ENCODE data around the gene PER2. TPM values are rescaled to one million over a fixed set of nuclear protein-coding genes. Genes with fewer than 3 reads are reported as not detected.

The PER2 gene
- total RNA-seq, 2 experiments from 2014 or later, result 33.8 to 38.2 TPM

DNA sequence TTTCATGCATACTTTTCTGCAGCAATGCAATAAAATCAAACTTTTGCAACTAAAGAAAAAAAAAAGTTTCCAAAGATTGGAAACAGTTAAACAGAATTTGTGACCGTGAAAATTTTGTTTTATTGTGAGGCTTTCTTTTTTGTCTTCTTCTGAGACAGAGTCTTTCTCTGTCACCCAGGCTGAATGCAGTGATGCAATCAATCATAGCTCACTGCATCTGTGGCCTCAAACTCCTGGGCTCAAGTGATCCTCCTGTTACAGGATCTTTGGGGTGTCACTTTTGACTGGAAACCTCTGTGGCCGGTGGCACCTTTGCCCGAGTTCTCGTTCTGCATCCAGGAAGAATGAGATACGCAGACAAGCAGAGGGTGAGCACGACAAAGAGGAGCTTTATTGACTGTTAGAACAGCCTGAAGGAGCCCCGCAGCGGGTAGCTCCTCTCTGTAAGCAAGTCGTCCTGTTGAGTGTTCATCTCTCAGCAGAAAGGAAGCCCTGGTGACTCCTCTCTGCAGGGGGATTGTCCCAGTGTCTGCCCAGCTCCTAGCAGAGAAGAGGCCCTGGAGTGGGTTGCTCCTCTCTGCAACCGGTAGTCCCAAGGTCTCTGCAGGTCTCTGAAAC, 68.0 kb downstream of the PER2 start:
- no peak overlapping the region for H3K4me3 ChIP-seq (ENCODE audit: low read length)
- no peaks in the 10 kb centered on the region for H3K9me3 Mint-ChIP-seq
- no peak overlapping the region for H3K27ac Mint-ChIP-seq
- no peak for ATAC-seq (ENCODE audit: poor library complexity)
- no peaks in the 10 kb centered on the region for H3K36me3 ChIP-seq (ENCODE audit: insufficient read depth, low read length)
- POLR2A ChIA-PET, result interaction anchor here (2.1 kb wide), 1 partner anchor 19 kb away, joined by 4 read pairs; no protein-coding TSS in a partner anchor
- H3K27ac ChIP-seq (ENCODE audit: low read depth in 1 of 2, low read length in 2 of 2), result no peak overlapping the region
- CTCF ChIA-PET, result no interaction called here
- H3K4me1 ChIP-seq (ENCODE audit: insufficient read depth, low read length), result no peaks in the 10 kb centered on the region
- H3K4me3 Mint-ChIP-seq, result no peak overlapping the region
- H3K27me3 ChIP-seq (ENCODE audit: control insufficient read depth in 1 of 2, insufficient read depth in 2 of 2, low read length in 2 of 2), result peaks cover 4 to 8% of the 10 kb centered on the region in 2 experiments
- DNase-seq, result no peak
- no peaks in the 10 kb centered on the region for H3K9me3 ChIP-seq (ENCODE audit: control insufficient read depth in 1 of 2, insufficient read depth in 1 of 2, low read length in 2 of 2)
- H3K4me1 Mint-ChIP-seq (ENCODE audit: low read depth), result no peaks in the 10 kb centered on the region
- H3K27me3 Mint-ChIP-seq, result peaks cover 7% of the 10 kb centered on the region
- TF ChIP-seq, protein P1, sequence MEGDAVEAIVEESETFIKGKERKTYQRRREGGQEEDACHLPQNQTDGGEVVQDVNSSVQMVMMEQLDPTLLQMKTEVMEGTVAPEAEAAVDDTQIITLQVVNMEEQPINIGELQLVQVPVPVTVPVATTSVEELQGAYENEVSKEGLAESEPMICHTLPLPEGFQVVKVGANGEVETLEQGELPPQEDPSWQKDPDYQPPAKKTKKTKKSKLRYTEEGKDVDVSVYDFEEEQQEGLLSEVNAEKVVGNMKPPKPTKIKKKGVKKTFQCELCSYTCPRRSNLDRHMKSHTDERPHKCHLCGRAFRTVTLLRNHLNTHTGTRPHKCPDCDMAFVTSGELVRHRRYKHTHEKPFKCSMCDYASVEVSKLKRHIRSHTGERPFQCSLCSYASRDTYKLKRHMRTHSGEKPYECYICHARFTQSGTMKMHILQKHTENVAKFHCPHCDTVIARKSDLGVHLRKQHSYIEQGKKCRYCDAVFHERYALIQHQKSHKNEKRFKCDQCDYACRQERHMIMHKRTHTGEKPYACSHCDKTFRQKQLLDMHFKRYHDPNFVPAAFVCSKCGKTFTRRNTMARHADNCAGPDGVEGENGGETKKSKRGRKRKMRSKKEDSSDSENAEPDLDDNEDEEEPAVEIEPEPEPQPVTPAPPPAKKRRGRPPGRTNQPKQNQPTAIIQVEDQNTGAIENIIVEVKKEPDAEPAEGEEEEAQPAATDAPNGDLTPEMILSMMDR (IDR thresholded peaks at IDR 0.05), result no peak
- H3K36me3 Mint-ChIP-seq (ENCODE audit: low read depth), result no peaks in the 10 kb centered on the region
- intact Hi-C loops (cut with DNase I, micrococcal nuclease), result no loop called here

DNA sequence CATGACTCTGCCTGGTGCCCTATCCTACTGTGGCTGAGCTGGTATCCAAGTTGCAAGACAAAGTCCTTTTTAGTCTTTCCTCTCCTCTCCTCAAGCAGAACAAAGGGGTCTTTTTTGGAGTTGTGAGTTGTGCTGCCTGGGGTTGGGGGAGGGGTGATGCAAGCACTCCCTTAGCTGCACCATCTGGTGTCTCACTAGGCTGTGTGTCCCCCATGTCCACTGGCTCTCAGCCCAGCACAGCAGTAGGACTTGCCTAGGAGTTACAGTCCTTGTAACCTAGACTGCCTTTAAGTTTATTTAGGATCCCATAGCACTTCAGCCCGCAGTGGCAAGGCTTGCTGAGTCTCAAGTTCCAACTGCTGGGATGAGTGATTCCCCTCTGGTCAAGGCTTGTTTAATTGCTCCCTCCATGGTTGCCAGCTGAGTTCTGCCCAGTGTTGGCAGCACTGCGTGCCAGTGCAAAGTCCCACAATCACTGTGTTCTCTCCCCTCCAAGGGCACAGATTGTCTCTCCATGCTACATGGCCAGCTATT, 71.7 kb downstream of the PER2 start:
- Mint-ChIP-seq H3K27ac (no peak overlapping the region), H3K27me3 (peaks cover 17% of the 10 kb centered on the region)
- CTCF ChIA-PET, result interaction anchor here (0.6 kb wide), 2 partner anchors 21 to 210 kb away, joined by 3 read pairs; no protein-coding TSS in a partner anchor

DNA sequence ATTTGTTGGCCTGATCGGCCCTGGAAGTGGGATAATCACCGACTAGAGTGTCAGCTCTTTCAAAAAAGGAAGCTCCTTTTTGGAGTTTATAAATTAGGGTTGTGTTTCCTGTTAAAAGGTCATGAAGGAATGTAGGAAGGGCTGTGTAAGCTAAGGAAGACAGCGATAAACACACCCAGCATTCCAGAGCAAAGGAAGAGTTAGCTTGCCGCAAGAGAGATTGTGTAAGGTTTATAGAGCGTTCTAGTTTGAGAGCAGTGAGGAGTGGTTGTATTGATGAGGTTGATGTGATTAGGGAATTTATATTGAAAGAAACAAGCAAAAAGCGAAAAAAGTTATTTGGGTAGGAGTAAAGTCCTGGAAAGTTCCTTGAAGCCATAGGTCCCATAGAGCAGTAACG, 81.4 kb downstream of the PER2 start:
- ChIA-PET CTCF (no interaction called here), POLR2A (no interaction called here)
- no peak overlapping the region for H3K4me3 ChIP-seq (ENCODE audit: low read length)
- Mint-ChIP-seq H3K9me3 (no peaks in the 10 kb centered on the region), H3K27ac (no peak overlapping the region), H3K27me3 (no peaks in the 10 kb centered on the region), H3K4me1 (ENCODE audit: low read depth) (peaks cover 7% of the 10 kb centered on the region), H3K36me3 (ENCODE audit: low read depth) (peaks cover 8% of the 10 kb centered on the region), H3K4me3 (no peak overlapping the region)
- no peaks in the 10 kb centered on the region for H3K9me3 ChIP-seq (ENCODE audit: control insufficient read depth in 1 of 2, insufficient read depth in 1 of 2, low read length in 2 of 2)
- H3K27ac ChIP-seq (ENCODE audit: low read depth in 1 of 2, low read length in 2 of 2), result no peak overlapping the region
- H3K27me3 ChIP-seq (ENCODE audit: control insufficient read depth in 1 of 2, insufficient read depth in 2 of 2, low read length in 2 of 2), result peaks cover 0 to 2% of the 10 kb centered on the region in 2 experiments
- no peak for DNase-seq
- TF ChIP-seq, protein P1 (IDR thresholded peaks at IDR 0.05), result no peak
- H3K4me1 ChIP-seq (ENCODE audit: insufficient read depth, low read length), result peaks cover 14% of the 10 kb centered on the region
- intact Hi-C loops (cut with DNase I, micrococcal nuclease), result loop anchor here in 1 of 2 experiments (10.0 kb wide), 2 partner anchors 218 to 512 kb away; partner anchors contain the start of gene ASB1
- H3K36me3 ChIP-seq (ENCODE audit: insufficient read depth, low read length), result no peaks in the 10 kb centered on the region
- no peak for ATAC-seq (ENCODE audit: poor library complexity)

More for the DNA sequence above, 71.7 kb downstream of the PER2 start:
- H3K4me1 ChIP-seq (ENCODE audit: insufficient read depth, low read length), result no peaks in the 10 kb centered on the region
- TF ChIP-seq, protein P1 (IDR thresholded peaks at IDR 0.05), result no peak
- no peak for DNase-seq
- H3K27ac ChIP-seq (ENCODE audit: low read depth in 1 of 2, low read length in 2 of 2), result no peak overlapping the region
- POLR2A ChIA-PET, result no interaction called here
- Mint-ChIP-seq H3K36me3 (ENCODE audit: low read depth) (no peaks in the 10 kb centered on the region), H3K4me1 (ENCODE audit: low read depth) (no peaks in the 10 kb centered on the region), H3K9me3 (no peaks in the 10 kb centered on the region), H3K4me3 (no peak overlapping the region)
- ATAC-seq (ENCODE audit: poor library complexity), result no peak
- no peak overlapping the region for H3K4me3 ChIP-seq (ENCODE audit: low read length)
- no peaks in the 10 kb centered on the region for H3K36me3 ChIP-seq (ENCODE audit: insufficient read depth, low read length)
- H3K9me3 ChIP-seq (ENCODE audit: control insufficient read depth in 1 of 2, insufficient read depth in 1 of 2, low read length in 2 of 2), result no peaks in the 10 kb centered on the region
- intact Hi-C loops (cut with DNase I, micrococcal nuclease), result no loop called here
- H3K27me3 ChIP-seq (ENCODE audit: control insufficient read depth in 1 of 2, insufficient read depth in 2 of 2, low read length in 2 of 2), result peaks cover 4 to 8% of the 10 kb centered on the region in 2 experiments

Measured in CD4-positive, alpha-beta T cell (primary cell).